ENCODE data around the gene SNRPA. TPM values are rescaled to one million over a fixed set of nuclear protein-coding genes. Genes with fewer than 3 reads are reported as not detected.

SNRPA gene
- polyA plus RNA-seq, 1 of the 3 experiments (the other 2 are of a cell fraction) = 121 TPM

DNA sequence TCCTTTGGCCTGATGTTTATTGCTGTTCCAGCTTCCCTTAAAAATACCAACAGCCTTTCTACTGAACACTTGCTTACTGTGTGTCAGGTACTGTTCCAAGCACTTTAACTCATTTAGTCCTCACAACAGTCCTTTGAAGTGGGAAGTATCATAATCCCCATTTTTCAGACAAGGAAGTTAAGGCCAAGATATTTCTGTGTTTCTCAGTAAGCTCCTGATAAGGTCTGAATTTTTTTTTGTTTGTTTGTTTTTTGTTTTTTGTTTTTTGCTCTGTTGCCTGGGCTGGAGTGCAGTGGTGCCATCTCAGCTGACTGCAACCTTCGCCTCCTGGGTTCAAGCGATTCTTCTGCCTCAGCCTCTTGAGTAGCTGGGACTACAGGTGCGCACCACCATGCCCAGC, 7.5 kb downstream of the SNRPA start:
- H3K4me2 ChIP-seq = no peak overlapping the region
- CTCF ChIA-PET = no interaction called here
- no peaks in the 10 kb centered on the region for H3K9me2 ChIP-seq
- H3K79me2 ChIP-seq (ENCODE audit: insufficient read depth) = peaks cover 66% of the 10 kb centered on the region
- H2AFZ ChIP-seq (ENCODE audit: low read depth) = no peak overlapping the region
- DNase-seq = no peak
- no peak overlapping the region for H3K9ac ChIP-seq
- no peaks in the 10 kb centered on the region for H3K9me3 ChIP-seq
- TF ChIP-seq NRF1 (IDR thresholded peaks at IDR 0.05; ENCODE audit: low read depth, low read length) (no peak), POLR2AphosphoS5 (IDR thresholded peaks at IDR 0.05; ENCODE audit: low read depth, low read length) (no peak)
- WGBS (ENCODE audit: low lambda C conversion rate) = 100% methylated on average over 3 of the region's 3 CpGs
- H3K4me1 ChIP-seq (ENCODE audit: control insufficient read depth in 1 of 2, insufficient read depth in 2 of 2, low read depth in 1 of 2, low read length in 1 of 2) = peaks cover 5 to 7% of the 10 kb centered on the region in 2 experiments; a peak in 2 of 4 replicates
- H3F3A ChIP-seq (replicated peaks; ENCODE audit: insufficient read depth) = peaks cover 7% of the 10 kb centered on the region
- peaks cover 42% of the 10 kb centered on the region for H4K20me1 ChIP-seq (ENCODE audit: insufficient read depth)
- H3K36me3 ChIP-seq (replicated peaks in 1 of 2; ENCODE audit: control insufficient read depth in 1 of 2, insufficient read depth in 2 of 2, low read length in 1 of 2) = peaks cover 39 to 44% of the 10 kb centered on the region in 2 experiments
- H3K4me3 ChIP-seq (ENCODE audit: low read depth in 2 of 2, low read length in 1 of 2) = no peak overlapping the region
- no peak overlapping the region for H3K27ac ChIP-seq (ENCODE audit: low read depth in 2 of 2, low read length in 1 of 2)
- no peaks in the 10 kb centered on the region for H3K27me3 ChIP-seq (ENCODE audit: insufficient read depth)
- POLR2A ChIA-PET = interaction anchor here (2.4 kb wide), 1 partner anchor 19 kb away, joined by 7 read pairs; the partner anchor contains the start of gene RAB4B

DNA sequence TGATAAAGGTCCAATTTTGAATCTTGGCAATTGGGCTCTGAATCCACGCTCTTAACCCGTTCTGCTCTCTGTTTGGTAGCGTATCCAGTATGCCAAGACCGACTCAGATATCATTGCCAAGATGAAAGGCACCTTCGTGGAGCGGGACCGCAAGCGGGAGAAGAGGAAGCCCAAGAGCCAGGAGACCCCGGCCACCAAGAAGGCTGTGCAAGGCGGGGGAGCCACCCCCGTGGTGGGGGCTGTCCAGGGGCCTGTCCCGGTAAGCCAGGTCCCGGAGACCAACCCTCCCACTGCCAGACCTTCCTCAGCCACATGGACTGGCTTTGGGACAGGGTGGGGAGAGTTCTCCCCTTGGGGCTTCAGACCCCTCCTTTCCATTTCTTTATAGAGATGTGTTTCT, 8.3 kb downstream of the SNRPA start:
- CTCF ChIA-PET = no interaction called here
- TF ChIP-seq RFX5 (IDR thresholded peaks at IDR 0.05; ENCODE audit: low read length) (no peak), EZH2phosphoT487 (IDR thresholded peaks at IDR 0.05; ENCODE audit: borderline replicate concordance, low read depth) (no peak), POLR2AphosphoS5 (IDR thresholded peaks at IDR 0.05; ENCODE audit: low read depth, low read length) (no peak), TAF1 (IDR thresholded peaks at IDR 0.05; ENCODE audit: borderline replicate concordance, low read depth, low read length) (no peak)
- TF ChIP-seq, protein P1, sequence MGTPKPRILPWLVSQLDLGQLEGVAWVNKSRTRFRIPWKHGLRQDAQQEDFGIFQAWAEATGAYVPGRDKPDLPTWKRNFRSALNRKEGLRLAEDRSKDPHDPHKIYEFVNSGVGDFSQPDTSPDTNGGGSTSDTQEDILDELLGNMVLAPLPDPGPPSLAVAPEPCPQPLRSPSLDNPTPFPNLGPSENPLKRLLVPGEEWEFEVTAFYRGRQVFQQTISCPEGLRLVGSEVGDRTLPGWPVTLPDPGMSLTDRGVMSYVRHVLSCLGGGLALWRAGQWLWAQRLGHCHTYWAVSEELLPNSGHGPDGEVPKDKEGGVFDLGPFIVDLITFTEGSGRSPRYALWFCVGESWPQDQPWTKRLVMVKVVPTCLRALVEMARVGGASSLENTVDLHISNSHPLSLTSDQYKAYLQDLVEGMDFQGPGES (IDR thresholded peaks at IDR 0.05; ENCODE audit: low read depth, low read length) = no peak
- TF ChIP-seq, protein P2, sequence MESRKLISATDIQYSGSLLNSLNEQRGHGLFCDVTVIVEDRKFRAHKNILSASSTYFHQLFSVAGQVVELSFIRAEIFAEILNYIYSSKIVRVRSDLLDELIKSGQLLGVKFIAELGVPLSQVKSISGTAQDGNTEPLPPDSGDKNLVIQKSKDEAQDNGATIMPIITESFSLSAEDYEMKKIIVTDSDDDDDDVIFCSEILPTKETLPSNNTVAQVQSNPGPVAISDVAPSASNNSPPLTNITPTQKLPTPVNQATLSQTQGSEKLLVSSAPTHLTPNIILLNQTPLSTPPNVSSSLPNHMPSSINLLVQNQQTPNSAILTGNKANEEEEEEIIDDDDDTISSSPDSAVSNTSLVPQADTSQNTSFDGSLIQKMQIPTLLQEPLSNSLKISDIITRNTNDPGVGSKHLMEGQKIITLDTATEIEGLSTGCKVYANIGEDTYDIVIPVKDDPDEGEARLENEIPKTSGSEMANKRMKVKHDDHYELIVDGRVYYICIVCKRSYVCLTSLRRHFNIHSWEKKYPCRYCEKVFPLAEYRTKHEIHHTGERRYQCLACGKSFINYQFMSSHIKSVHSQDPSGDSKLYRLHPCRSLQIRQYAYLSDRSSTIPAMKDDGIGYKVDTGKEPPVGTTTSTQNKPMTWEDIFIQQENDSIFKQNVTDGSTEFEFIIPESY (IDR thresholded peaks at IDR 0.05; ENCODE audit: borderline replicate concordance, low read depth) = no peak
- Histone ChIP-seq H3K27me3 (ENCODE audit: insufficient read depth) (no peaks in the 10 kb centered on the region), H3K9me2 (no peaks in the 10 kb centered on the region), H3F3A (replicated peaks; ENCODE audit: insufficient read depth) (peaks cover 7% of the 10 kb centered on the region), H3K27ac (ENCODE audit: low read depth in 2 of 2, low read length in 1 of 2) (no peak overlapping the region), H3K9me3 (no peaks in the 10 kb centered on the region), H3K36me3 (replicated peaks in 1 of 2; ENCODE audit: control insufficient read depth in 1 of 2, insufficient read depth in 2 of 2, low read length in 1 of 2) (peaks cover 41 to 52% of the 10 kb centered on the region in 2 experiments), H3K79me2 (ENCODE audit: insufficient read depth) (peaks cover 57% of the 10 kb centered on the region), H3K4me3 (ENCODE audit: low read depth in 2 of 2, low read length in 1 of 2) (no peak overlapping the region), H3K9ac (no peak overlapping the region), H4K20me1 (ENCODE audit: insufficient read depth) (peaks cover 36% of the 10 kb centered on the region), H3K4me2 (no peak overlapping the region), H3K4me1 (ENCODE audit: control insufficient read depth in 1 of 2, insufficient read depth in 2 of 2, low read depth in 1 of 2, low read length in 1 of 2) (peaks cover 3 to 5% of the 10 kb centered on the region in 2 experiments; a peak in 2 of 4 replicates), H2AFZ (ENCODE audit: low read depth) (no peak overlapping the region)
- no peak for DNase-seq
- 96% methylated on average over 10 of the region's 13 CpGs for WGBS (ENCODE audit: low lambda C conversion rate)
- POLR2A ChIA-PET = interaction anchor here (2.4 kb wide), 1 partner anchor 18 kb away, joined by 7 read pairs; the partner anchor contains the start of gene RAB4B
